Spinal cord (tissue), 10 donors: Measurements from ENCODE around the gene OR1M1. TPM values are rescaled to one million over a fixed set of nuclear protein-coding genes. Genes with fewer than 3 reads are reported as not detected.

Experiments
- DNase-seq, 6 donors: peaks; one replicate each; pipeline versions ENCODE4 v3.0.0 to v3.0.0-alpha.2; 2013 to 2015; ENCODE audit warnings: low spot score in 6 of 6, low read depth in 4 of 6
- H3K27ac ChIP-seq: one replicate; pipeline ENCODE4 v1.5.1; 2013; ENCODE audit warnings: low read depth, low read length, control low read depth
- H3K27me3 ChIP-seq: one replicate; pipeline ENCODE4 v1.6.1; 2013; ENCODE audit warnings: low read length; ENCODE audit not compliant: control insufficient read depth, insufficient read depth
- H3K36me3 ChIP-seq: one replicate; pipeline ENCODE4 v1.6.1; 2013; ENCODE audit warnings: low read length; ENCODE audit not compliant: control insufficient read depth, insufficient read depth
- H3K4me1 ChIP-seq: one replicate; pipeline ENCODE4 v1.6.1; 2013; ENCODE audit warnings: low read length; ENCODE audit not compliant: control insufficient read depth, insufficient read depth
- H3K4me3 ChIP-seq: one replicate; pipeline ENCODE4 v1.5.1; 2013; ENCODE audit warnings: low read depth, low read length, control low read depth
- H3K9me3 ChIP-seq: one replicate; pipeline ENCODE4 v1.6.1; 2013; ENCODE audit warnings: low read length; ENCODE audit not compliant: control insufficient read depth, insufficient read depth
- WGBS: methylation state at CpG from one replicate; pipeline ENCODE4 v1.1.5; 2013; ENCODE audit warnings: missing lambda C conversion rate; ENCODE audit not compliant: insufficient coverage; 5-methylcytosine and 5-hydroxymethylcytosine counted together
- polyA plus RNA-seq, 2 donors: library from polyadenylated mRNA; unstranded; fragments of 120-200 nt; gene quantifications; one replicate each; pipeline ENCODE4 v1.2.1, GENCODE V29; 2013; ENCODE audit not compliant: insufficient read length in 2 of 2
- small RNA-seq: library from RNA; depleted of rRNA; stranded (forward); fragments of <200 nt; gene quantifications from one replicate; pipeline ENCODE3, GENCODE V24; 2014; ENCODE audit warnings: low replicate concordance
- total RNA-seq, 2 donors: library from RNA; depleted of rRNA in 1 of 2; stranded (reverse); fragments of 120-200 nt in 1 of 2; fragments of >200 nt in 1 of 2; gene quantifications; one replicate each; pipeline versions ENCODE4 v1.2.3 to v1.2.4, GENCODE V29; 2013 to 2014
- donor health status: healthy.

The OR1M1 gene
- total and polyA plus RNA-seq, 4 donors, result 0.06 TPM; not detected in 3

DNA sequence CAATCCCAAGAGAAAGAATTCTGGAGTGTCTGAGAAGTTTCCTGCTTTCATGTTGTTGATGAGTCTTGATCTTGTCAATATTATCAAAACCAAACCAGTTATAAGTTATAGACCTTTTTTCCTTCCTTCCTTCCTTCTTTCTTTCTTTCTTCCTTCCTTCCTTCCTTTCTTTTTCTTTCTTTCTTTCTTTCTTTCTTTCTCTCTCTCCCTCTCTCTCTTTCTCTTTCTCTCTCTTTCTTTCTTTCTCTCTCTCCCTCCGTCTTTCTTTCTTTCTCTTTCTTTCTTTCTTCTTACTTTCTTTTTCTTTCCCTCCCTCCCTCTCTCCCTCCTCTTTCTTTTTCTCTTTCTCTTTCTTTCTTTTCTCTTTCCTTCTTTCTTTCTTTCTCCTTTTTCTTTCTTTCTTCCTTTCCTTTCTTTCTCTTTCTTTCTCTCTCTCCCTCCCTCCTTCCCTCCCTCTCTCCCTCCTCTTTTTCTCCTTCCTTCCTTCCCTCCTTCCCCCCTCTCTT is 40.1 kb downstream of the OR1M1 start, which contains the start of gene OR7G3:
Gene OR7G3, minus strand, starts transcription at position 51 of the 506 bp plus-strand sequence. Its CDS starts 0 bp downstream, at position 51.
- no peak within 1 kb of the TSS for H3K27ac ChIP-seq
- 78% methylated on average over 1 of the region's 1 CpG for WGBS
- H3K27me3 ChIP-seq, result no peaks in the 10 kb centered on the region
- H3K9me3 ChIP-seq, result no peaks in the 10 kb centered on the region
- H3K36me3 ChIP-seq, result no peaks in the 10 kb centered on the region
- no peak within 1 kb of the TSS for H3K4me3 ChIP-seq
- H3K4me1 ChIP-seq, result no peaks in the 10 kb centered on the region
- no peak for DNase-seq

DNA sequence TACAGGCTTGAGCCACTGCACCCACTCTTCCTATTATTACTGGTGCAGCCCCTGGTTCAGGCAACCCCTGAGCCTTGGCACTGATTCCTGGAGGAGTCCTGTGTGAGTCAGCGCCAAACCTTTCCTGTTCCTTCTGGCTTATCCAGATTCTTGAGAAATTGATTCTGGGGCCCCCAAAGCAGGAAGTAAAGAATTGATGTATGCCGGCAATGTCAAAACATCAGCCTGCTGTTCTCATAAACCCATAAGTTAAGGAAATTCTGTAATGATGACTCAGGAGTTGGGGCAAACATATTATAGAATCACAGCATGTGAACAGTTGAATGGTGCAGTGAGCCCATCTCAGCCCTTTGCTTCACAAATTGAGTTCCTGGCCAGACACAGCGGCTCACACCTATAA is 41.3 kb downstream of the OR1M1 start:
- DNase-seq, result no peak
- no peaks in the 10 kb centered on the region for H3K27me3 ChIP-seq
- H3K4me3 ChIP-seq, result no peak overlapping the region
- no peak overlapping the region for H3K27ac ChIP-seq
- no peaks in the 10 kb centered on the region for H3K4me1 ChIP-seq
- no peaks in the 10 kb centered on the region for H3K36me3 ChIP-seq
- no peaks in the 10 kb centered on the region for H3K9me3 ChIP-seq
- 75% methylated on average over 2 of the region's 3 CpGs for WGBS

- 90% methylated on average over 1 of the region's 1 CpG for WGBS
- no peak for DNase-seq
- no peak overlapping the region for H3K4me3 ChIP-seq
- no peak overlapping the region for H3K27ac ChIP-seq
- no peaks in the 10 kb centered on the region for H3K9me3 ChIP-seq
- no peaks in the 10 kb centered on the region for H3K27me3 ChIP-seq
- no peaks in the 10 kb centered on the region for H3K4me1 ChIP-seq
- H3K36me3 ChIP-seq, result no peaks in the 10 kb centered on the region
Measured at GRCh38 chr19:9130965-9131364, 44.1 kb downstream of the OR1M1 start.

DNA sequence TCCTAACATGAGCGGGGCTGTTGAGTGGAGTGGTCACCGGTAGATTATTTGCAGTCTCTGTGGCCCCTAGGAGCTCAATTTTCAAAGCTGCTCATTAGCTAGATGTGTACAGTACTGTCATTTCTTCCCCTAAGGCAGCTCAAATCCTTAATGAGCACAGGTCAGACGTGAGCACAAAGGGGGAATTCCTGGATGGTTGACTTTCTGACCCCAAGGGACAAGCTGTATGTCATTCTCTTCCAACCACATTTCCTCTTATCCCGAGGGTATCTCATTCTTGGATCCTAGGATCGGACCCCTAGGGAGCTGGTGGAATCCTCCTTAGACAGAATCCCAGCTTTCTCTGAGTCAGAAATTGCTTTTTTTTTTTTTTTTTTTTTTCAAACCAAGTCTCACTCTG is 45.6 kb downstream of the OR1M1 start:
- Histone ChIP-seq H3K9me3 (no peaks in the 10 kb centered on the region), H3K27ac (no peak overlapping the region), H3K36me3 (no peaks in the 10 kb centered on the region), H3K4me3 (no peak overlapping the region), H3K4me1 (no peaks in the 10 kb centered on the region), H3K27me3 (no peaks in the 10 kb centered on the region)
- DNase-seq, result no peak
- WGBS, result no CpG with 5 or more reads among the region's 5 CpGs

DNA sequence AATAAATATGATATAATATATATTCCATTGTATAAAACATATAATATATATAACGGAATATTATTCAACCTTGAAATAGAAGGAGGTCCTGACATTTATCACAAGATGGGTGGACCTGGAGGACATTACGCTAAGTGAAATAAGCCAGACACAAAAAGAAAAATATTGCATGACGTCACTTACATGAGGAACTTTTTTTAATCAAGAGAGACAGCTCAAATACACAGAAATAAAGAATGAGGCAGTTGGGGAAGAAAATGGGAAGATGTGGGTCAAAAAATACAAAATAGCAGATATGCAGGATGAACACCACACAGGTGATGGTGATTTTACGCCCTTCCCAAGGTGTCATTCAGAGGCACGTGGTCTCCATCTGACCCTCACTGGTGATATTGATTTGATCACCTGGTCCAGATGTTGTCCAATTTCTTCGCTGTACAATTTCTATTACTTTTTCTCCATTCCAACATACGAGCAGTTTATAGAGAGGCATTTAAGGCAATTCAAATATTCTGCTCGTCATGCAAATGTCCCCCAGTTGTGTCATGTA is 52.8 kb downstream of the OR1M1 start:
- H3K36me3 ChIP-seq, result no peaks in the 10 kb centered on the region
- H3K27ac ChIP-seq, result peak overlapping the region; percentile 57
- H3K9me3 ChIP-seq, result peaks cover 4% of the 10 kb centered on the region

GRCh38 chr19:9140159-9140874 is 53.5 kb downstream of the OR1M1 start, which contains the start of gene ZNF317:
ZNF317 (plus strand) TSS chr19:9140397; CDS start chr19:9156017, 15,620 bp downstream.
- H3K4me3 ChIP-seq, result peak within 1 kb of the TSS; percentile 90
- H3K9me3 ChIP-seq, result peaks cover 7% of the 10 kb centered on the region
- no peaks in the 10 kb centered on the region for H3K27me3 ChIP-seq
- DNase-seq, result peak; percentile 85 to 98 (median 94)
- peak within 1 kb of the TSS; percentile 86 for H3K27ac ChIP-seq
- no peaks in the 10 kb centered on the region for H3K36me3 ChIP-seq
- under 1% methylated on average over 36 of the region's 43 CpGs for WGBS
- H3K4me1 ChIP-seq, result no peaks in the 10 kb centered on the region

More for the DNA sequence above, 52.8 kb downstream of the OR1M1 start:
- Histone ChIP-seq H3K4me1 (no peaks in the 10 kb centered on the region), H3K27me3 (no peaks in the 10 kb centered on the region), H3K4me3 (peak overlapping the region; percentile 90)
- 43% methylated on average over 2 of the region's 8 CpGs for WGBS
- DNase-seq, result no peak

- peaks cover 4% of the 10 kb centered on the region for H3K36me3 ChIP-seq
- no peak overlapping the region for H3K27ac ChIP-seq
- no peaks in the 10 kb centered on the region for H3K4me1 ChIP-seq
- H3K27me3 ChIP-seq, result no peaks in the 10 kb centered on the region
- no peak overlapping the region for H3K4me3 ChIP-seq
- WGBS, result 96% methylated on average over 4 of the region's 5 CpGs
- H3K9me3 ChIP-seq, result peaks cover 7% of the 10 kb centered on the region
- DNase-seq, result no peak
Measured at GRCh38 chr19:9144920-9145319, 58.1 kb downstream of the OR1M1 start.

Small RNA genes within 50 kb of the gene (small RNA-seq; reads per million reads assigned to genes)
- gene OR1M4P, result not detected

Other genes starting within 250 kb of the OR1M1 start
- under 1 TPM; under 0.01 TPM for gene MUC16, start 76.7 kb upstream of the OR1M1 start, total RNA-seq
- not detected for gene MUC16, start 76.7 kb upstream of the OR1M1 start, polyA plus RNA-seq
- gene OR7G2, start 20.4 kb downstream of the OR1M1 start, total RNA-seq, result not detected
- gene OR7G2, start 20.4 kb downstream of the OR1M1 start, polyA plus RNA-seq, result under 1 TPM; 0.11 to 0.18 TPM
- gene OR7G1, start 28.7 kb downstream of the OR1M1 start, total RNA-seq, result not detected
- not detected for gene OR7G1, start 28.7 kb downstream of the OR1M1 start, polyA plus RNA-seq
- not detected for gene OR7G3, start 39.9 kb downstream of the OR1M1 start, total RNA-seq
- not detected for gene OR7G3, start 39.9 kb downstream of the OR1M1 start, polyA plus RNA-seq
- gene ZNF317, start 53.3 kb downstream of the OR1M1 start, total RNA-seq, result 10 to 100 TPM; 14.5 to 36.8 TPM
- gene ZNF317, start 53.3 kb downstream of the OR1M1 start, polyA plus RNA-seq, result 10 to 100 TPM; 30.6 to 35.9 TPM
- gene OR7D2, start 91.9 kb downstream of the OR1M1 start, total RNA-seq, result under 1 TPM in 1 of 2 donors, not detected in 1; 0.06 TPM
- under 1 TPM; 0.27 to 0.30 TPM for gene OR7D2, start 91.9 kb downstream of the OR1M1 start, polyA plus RNA-seq
- gene OR7D4, start 132.5 kb downstream of the OR1M1 start, total RNA-seq, result not detected
- gene OR7D4, start 132.5 kb downstream of the OR1M1 start, polyA plus RNA-seq, result under 1 TPM; 0.05 to 0.06 TPM
- not detected for gene OR7E24, start 163.9 kb downstream of the OR1M1 start, total RNA-seq
- gene OR7E24, start 163.9 kb downstream of the OR1M1 start, polyA plus RNA-seq, result not detected
- gene ZNF699, start 222.8 kb downstream of the OR1M1 start, total RNA-seq, result 10 to 100 TPM; 10.7 to 19.5 TPM
- 1 to 10 TPM; 3.9 to 5.8 TPM for gene ZNF699, start 222.8 kb downstream of the OR1M1 start, polyA plus RNA-seq
- gene ZNF559, start 237.1 kb downstream of the OR1M1 start, total RNA-seq, result 10 to 100 TPM; 45.7 to 50.4 TPM
- gene ZNF559, start 237.1 kb downstream of the OR1M1 start, polyA plus RNA-seq, result 10 to 100 TPM; 40.7 to 42.0 TPM